Central memory CD4-positive, alpha-beta T cell (primary cell): ENCODE measurements around the gene LRMDA.

Source experiments
- DNase-seq: peaks from one replicate; pipeline ENCODE4 v3.0.0; 2022

Gene LRMDA

DNA sequence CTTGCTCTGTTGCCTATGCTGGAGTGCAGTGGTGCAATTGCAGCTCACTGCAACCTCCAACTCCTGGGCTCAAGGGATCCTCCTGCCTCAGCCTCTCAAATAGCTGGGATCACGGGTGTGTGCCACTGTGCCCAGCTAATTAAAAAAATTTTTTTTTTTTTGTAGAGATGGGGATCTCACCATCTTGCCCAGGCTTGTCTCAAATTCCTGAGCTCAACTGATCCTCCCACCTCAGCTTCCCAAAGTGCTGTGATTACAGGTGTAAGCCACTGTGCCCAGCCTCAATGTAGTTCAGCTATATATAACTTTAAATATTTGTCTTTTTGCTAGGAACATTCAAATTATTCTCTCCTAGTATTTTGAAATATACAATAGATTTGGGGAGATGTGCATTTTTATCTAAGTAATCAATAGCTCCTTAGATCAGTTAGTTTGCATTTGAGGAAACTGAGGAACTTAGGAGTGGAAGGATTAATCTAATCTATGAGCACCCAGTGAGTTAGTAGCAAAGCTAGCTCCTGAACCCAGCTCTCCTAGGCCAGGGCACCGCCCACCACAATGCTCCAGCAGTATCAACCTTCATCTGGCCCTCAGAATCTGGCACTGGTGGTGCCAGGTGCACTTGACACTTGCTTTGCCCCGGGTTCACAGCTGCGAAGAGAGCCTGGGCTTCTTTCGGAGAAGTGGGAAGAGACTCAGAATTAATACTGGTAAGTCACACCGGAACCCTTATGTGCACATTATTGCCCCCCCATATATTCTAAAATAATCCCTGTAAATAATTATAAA lies 5.9 kb upstream of the LRMDA start:
- DNase-seq = no peak

DNA sequence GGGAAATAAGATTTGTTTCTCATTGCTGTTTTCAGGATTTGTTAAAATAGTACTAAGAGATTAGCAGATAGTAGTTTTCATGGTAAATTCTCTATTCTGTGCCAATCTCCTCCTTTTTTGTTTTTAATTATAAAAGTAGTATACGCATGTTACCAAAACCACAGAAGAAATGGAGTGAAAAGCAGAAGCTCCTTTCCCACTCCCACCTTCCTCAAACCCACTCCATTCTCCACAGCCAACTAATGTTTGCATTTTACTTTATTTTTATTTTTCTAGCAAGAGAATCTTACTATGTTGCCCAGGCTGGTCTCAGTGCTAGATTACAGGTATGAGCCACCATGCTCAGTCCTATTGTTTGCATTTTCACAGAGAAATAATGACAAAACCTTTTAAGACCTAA lies 4.5 kb upstream of the LRMDA start:
- DNase-seq = no peak

DNA sequence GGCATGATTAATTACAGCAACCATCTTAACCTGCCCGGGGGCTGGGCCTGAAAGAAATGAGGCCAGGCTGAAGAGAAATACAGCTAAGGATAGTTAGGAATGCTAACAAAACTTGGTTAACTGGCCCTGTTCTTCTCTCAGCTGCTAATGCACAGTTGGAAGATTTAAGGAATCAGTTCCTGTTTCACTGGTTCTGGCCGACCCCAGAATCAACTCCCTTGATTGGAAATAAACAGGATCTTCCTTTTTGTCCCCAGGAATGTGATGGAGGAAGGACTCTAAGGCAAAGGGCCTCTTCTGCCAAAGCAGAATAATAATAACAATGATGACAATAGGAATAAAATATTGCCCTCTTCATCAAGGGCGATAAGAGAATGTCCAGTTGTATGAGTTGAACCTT lies 3.5 kb upstream of the LRMDA start:
- no peak for DNase-seq

DNA sequence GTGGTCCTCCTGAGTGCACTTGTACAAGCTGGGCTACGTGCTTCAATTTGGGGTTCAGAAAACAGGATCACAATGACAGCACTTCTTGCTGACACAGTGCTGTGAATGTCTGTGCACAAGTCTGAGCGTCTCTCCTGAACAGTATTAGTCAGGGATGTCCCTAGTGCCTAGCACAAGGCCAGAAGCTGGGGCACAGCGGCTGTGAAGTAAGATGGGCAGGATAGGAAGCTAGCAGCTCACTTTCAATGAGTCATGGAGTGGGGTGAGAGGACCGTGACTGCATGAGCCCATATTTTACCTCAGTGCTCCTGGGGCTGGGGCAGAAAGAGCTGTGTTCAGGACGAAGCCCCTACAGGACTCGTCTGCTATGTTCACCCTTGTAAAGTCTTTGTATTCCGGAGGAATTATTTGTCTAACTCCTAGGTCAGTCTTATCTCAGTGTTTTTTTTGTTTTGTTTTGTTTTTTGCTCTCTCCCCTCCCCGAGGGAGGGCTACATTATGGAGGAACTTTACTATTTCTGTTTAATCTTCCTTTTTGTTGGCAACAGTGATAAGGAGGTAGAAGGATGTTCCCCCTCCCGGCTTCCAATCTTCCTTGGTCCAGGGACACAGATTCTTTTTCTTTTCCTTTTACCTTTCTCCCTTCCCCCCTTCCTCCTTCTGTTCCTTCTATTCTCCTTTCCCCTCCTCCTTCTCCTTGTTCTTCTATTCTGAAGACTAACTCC lies 2.8 kb upstream of the LRMDA start:
- DNase-seq = no peak

DNA sequence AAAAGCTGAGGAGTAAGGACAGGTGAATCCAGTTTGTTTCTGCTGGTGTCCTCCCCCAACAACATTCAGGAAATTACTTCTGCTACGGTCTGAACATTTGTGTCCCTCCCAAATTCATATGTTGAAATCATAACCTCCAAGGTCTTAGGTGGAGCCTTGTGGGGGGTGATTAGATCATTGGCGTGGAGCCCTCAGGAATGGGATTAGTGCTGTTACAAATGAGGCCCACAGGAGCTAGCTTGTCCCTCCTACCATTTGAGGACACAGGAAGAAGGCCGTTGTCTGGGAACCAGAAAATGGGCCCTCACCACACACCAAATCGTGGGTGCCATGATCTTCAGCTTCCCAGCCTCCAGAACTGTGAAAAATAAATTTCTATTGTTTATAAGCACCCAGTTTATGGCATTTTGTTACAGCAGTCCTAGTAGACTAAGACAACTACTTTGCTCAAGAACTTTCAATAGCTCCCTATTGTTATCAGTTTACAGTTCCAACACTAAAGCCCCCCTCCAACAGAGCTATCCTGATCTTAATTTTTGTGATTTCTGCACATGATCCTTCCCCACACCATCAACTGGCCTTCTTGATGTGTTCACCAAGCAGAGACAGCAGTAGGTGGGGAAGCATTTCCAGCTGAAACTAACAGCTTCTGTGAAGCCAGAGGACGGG lies 2.1 kb upstream of the LRMDA start:
- DNase-seq = no peak

DNA sequence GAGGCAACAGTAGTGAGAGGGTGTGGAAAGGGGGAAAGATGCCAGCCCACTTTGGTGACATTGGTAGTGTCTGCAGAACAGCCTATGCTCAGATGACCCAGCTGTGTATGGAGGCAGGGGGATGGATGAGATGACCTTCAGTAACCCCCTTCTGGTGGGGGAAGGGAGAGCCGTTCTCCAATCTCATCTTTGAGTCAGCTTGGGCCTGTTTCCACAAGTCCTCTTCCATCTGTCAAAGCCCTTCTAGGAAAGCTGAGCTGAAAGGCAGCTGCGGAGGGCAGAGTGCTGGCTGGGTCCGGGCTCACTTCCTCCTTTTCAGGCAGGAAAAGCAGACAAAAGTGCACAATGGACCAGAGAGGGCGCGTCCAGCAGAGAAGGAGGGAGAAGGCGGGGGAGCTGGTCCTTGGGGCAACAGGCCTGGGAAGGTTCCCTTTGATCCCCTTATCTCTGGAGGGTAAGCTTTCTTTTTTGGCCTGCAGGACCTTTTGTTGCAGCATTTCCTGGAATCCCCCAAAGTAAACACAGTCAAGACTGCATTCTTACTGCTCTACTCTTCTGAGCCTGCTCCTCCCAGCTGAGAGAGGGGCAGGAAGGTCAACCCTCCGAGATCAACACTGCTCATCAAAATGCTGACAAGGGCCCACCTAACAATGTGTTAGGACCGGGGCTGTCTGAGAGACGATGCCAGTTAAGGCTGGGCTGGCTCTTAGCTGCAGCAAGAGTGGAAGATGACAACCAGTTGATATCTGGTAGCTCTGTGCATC lies 1.2 kb upstream of the LRMDA start:
- no peak for DNase-seq

DNA sequence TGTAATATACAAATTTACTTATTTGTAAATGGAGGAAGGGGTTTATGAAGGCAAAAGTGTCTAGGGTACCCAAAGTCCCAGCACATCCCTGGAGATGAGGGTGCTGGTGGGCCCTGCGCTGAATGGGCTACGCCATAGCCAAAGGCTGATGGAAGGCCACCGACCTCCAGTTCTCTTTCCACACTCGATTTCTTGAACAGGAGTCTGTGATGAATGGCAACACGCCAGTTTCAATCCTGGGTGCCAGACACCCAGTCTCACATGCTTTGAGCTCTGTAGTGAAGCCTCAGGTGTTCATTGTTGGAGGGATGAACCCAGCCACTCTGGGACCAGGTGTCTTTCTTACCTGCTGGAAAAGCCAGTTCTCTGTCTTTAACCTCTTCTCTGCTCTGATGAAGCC lies 752 bp downstream of the LRMDA start:
- no peak for DNase-seq

DNA sequence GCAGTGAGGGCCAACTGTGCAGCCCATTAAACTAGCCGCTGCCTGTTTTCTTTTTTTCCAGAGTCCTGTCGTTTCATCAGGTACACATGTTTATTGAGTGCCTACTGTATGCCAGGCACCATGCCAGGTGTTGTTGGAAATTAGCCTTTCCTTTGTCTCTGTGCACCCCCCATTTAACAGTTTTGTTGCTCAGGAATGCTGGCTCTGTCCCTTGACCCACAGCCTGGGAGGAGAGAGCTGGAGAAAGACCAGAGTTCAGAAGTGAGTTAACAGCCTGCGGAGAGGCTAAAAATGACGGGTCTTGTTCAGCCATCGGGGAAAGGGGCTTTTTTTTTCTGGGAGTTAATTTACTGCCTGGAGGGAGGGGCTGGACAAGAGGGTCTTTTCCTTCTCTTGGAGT lies 1.3 kb downstream of the LRMDA start:
- DNase-seq = no peak

DNA sequence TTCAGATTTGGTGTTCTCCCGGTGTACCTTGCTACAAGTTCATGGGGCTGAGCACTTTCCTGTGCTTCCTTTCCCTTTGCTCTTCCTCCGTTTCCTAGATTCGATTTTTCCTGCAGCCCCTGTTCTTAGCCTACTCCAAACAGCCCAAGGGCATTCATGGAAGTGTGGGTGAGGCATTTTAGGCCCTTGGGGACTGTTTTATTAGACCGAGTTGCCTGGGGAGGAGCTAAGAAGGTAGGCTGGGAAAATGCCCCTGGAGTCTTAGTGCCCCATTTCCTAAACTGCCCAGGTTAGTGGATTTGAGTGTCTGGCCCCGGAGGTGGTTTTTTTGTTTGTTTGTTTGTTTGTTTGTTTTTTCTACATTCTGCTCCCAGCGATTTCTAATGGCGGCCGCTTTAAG lies 1.8 kb downstream of the LRMDA start:
- no peak for DNase-seq

DNA sequence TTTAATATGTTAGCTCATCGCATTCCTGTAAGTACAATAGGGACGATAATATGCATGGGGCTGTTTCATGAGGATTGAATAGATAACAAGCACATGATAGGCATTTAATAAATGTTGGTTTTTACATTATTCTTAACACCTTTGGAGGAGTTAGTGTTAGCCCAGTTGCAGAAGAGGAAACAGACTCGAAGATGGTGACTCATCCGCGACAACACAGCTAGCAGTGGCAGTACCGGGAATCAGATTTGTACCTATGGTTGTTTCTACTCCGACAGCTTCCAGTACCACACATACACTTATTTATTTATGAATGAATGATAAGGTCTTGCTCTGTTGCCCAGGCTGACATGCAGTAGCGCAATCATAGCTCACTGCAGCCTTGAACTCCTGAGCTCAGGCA lies 2.9 kb downstream of the LRMDA start:
- DNase-seq = no peak

DNA sequence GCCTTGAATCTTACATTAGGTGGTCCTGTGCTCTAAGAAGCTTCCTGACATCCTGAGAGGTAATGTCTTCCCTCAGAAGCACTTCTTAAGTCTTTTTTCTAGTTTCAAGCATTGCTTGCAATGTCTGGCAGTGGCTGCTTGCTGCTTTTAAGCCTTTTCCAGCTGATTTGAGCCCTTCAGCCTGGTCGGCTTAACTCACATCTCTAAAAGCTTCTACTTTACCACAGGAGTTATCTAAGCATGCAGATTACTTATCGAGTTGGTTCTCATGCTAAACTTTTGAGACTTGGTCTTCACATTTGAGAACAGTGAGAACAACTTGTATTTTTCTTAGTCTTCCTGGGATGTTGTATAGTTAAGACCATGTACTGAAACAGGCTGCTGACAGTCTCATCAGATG lies 3.9 kb downstream of the LRMDA start:
- DNase-seq = no peak

DNA sequence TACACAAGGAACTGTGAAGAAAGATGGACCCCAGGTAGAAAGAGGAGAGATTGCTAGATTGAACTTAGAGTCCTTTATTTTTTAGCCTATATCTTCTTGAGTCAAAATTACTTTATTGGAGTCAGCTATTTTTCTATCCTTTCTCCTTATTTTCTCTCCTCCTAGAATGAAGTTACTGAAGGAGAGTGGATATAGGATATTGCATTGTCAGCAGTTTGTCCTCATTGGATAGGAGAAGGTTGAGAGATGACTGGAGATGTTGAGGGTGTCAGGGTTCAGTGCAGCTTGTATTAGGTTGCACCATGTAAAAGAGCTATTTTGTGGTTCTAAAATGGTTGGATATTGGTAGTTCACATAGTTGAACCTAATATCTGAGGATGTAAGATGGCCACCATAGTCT lies 5.5 kb downstream of the LRMDA start:
- no peak for DNase-seq

DNA sequence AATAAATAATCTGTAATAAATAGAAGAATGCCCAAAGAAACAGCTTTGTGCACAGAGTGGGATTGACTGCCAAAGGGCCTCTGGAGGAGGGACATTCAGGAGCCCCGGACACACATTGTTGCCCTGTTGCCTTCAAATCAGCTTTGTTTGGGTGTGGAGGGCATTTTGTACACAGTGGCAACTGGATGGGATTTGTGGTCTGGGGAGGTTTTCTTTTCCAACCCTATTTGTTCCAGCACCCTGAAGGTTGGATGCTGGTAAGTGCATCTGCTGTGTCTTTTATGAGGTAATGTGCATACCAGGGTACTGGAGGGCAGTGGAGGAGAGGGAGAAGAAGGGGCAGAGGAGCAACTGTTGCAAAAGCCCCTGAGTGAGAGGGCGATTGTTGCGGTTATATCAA lies 6.3 kb downstream of the LRMDA start:
- no peak for DNase-seq

DNA sequence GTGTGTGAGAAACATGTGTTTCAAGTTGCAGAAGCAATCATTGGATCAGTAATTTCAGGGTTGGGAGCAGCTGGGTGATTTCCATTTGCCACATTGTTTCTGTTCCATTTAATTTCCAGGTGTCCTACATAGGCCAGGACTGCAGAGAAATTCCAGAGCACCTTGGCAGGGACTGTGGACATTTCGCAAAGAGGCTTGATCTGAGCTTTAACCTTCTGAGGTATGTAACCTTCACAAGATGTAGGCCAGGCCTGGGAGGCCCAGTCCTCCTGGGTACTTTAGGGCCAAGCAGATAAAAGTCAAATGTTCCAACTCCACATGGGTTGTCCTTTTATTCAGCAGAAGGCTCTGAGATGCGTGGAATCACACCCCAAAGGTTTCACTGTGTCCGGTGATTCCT lies 6.9 kb downstream of the LRMDA start:
- DNase-seq = no peak

DNA sequence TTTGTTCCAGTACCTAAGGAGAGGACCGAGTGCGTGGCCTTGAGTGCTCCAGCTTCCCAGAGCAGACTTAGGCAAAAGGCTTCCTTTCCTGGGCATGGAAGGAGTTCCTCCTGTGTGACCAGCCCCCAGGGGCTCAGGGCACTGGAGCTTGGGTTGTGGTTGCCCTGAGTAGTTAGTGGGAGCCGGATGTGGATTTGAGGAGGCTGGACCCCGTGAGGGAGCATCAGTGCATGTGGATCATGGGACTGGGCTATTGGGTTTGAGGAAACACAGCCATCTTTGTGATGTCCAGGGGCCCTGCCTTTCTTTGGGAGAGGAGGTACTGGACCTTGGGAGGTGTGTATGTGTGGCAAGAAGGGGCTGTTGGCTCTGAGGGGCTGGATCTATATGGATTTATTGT lies 8.4 kb downstream of the LRMDA start:
- no peak for DNase-seq

DNA sequence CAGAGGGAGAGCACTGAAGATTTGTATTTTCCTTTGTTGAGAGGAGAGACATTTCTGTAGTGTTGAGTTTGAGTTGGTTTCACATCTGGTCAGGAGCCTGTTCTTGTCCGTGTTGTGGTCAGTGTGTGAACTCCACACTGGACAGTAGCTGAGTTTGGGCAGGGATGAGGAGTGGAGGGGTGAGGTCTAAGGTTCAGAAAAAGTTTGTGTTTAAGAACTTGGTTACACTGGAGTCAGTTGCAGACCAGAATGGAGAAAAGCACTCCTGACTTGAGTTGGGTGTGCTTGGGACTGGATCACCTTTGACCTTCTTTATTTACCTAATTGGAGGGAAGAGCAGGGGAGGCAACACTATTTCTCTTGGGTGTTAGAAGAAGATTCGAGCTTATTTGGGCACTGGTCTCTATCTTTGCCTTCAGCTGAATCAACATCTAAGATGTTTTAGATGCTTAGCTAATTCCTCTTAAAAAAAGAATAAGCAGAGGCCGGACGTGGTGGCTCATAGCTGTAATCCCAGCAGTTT lies 8.9 kb downstream of the LRMDA start:
- DNase-seq = no peak

DNA sequence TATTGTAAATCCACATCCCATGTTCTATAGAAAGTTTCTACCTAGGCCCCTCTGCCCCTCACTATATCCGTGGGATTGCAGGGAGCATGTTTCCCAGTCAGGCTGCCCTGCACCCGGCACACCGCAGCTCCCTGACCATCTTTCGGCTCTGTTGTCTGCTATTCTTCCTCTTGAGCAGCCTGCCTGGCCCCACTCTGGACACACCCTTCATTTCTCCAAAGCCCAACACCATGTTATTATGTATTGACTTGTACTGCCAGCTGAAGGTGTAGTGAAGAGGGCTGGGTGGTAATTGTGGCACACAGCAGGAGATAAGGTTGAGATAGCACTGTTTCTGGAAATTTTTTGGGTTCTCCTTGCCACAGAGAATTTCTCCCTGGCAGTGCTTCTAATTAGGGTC lies 9.8 kb downstream of the LRMDA start:
- no peak for DNase-seq

DNA sequence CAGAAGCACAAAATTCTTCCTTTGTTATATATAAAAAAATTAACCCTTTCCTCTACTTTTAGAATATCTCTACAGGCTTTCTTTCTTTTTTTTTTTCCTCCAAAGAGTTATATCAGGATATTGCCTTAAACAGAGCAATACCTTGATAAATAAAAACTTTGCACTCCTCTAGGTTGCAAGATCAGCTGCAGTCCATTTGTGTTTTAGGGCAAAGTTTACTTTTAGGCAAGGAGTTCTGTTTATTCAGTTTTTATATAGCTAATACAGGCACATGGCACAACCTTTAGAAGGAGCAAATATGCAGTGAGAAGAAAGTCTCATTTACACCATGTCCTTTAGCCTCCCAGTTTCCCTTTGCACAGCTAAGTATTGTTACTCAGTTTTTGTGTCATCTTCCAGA lies 10.3 kb downstream of the LRMDA start:
- DNase-seq = no peak

DNA sequence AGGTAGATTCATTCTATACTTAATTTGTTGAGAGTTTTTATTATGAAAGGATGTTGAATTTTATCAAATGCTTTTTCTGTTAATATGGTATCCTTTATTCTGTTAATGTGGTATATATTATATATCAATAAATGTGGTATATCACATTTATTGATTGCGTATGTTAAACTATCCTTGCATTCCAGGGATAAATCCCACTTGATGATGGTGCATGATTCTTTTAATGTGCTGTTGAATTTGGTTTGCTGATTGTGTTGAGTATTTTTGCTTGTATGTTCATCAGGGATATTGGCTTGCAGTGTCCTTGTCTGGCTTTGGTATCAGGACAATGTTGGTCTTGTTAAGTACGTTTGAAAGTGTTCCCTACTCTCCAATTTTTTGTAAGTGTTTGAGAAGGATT lies 11.9 kb downstream of the LRMDA start:
- no peak for DNase-seq

DNA sequence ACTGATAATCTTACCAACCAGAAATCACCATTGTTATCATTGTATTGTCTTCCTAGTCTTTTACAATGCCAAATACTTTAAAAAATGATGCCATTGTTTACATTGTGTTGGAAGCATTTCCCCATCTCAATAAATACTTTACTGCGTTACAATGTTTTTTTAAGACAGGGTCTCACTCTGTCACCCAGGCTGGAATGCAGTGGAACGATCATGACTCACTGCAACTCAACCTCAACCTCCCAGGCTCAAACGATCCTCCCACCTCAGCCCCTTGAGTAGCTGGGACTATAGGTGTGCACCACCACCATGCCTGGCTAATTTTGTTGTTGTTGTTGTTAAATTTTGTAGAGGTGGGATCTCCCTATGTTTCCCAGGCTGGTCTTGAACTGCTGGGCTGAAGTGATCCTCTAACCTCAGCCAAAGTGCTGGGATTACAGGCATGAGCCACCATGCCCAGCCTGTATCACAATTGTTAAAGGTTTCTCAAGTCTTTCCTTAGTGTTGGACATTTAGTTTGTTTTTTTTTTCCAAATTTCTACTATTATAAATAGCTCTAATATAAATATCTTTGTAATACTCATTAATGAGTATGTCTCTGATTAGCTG lies 13.5 kb downstream of the LRMDA start:
- DNase-seq = no peak

DNA sequence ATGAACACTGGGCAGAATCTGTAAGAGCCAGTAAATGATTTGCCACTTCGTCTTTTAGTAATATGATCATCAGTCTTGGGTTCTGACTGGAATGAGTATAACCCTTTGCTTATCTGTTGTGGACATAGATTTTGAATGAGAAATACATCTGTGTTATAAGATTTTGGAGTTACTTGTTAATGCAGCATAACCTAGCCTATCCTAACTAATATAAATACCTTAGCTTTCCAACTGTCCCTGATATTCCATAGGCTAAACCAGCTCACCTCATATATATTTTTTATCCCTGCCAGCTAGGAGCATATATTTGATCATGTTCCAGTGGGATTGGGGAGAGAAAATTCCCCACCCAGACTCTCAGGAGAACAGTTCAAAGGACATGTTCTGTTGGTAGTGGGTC lies 15.1 kb downstream of the LRMDA start:
- DNase-seq = no peak

DNA sequence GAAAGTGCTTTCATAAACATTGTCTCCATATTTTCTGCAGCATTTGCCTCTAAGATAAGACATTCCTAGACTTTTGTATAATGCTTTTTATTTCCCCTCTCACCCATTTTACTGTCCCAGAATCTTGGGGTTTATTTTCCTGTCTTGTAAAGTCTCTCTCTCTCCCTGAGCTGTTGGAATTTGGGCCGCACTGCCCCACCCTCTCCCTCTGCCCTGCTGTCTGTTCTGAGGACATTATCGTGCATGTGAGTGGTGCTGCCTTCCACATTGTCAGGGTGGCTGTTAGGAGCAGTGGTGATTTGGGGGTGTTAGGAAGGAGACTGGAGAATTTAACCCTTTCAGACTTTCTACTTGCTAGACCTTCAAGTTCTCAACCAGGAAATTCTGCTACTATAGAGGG lies 16.7 kb downstream of the LRMDA start:
- no peak for DNase-seq
